HepG2 (cell line): ENCODE measurements around the gene RAB29. TPM values are rescaled to one million over a fixed set of nuclear protein-coding genes. Genes with fewer than 3 reads are reported as not detected.

ENCODE experiments used
- FOXJ3 ChIP-seq: sonication (generic); formaldehyde crosslinking; IDR thresholded peaks from 2 replicates; pipeline ENCODE4 v1.4.0; 2020; ENCODE audit warnings: missing genetic modification reagents, mild to moderate bottlenecking, borderline replicate concordance
- GFI1 ChIP-seq: sonication (generic); formaldehyde crosslinking; IDR thresholded peaks from 2 replicates; pipeline ENCODE4 v1.5.0; 2020; ENCODE audit warnings: missing genetic modification reagents, mild to moderate bottlenecking, borderline replicate concordance
- NCOA5 ChIP-seq: sonication (generic); formaldehyde crosslinking; IDR thresholded peaks from 2 replicates; pipeline ENCODE4 v1.4.0; 2020; ENCODE audit warnings: missing genetic modification reagents
- NR2C2 ChIP-seq: sonication (generic); formaldehyde crosslinking; IDR thresholded peaks from 2 replicates; pipeline ENCODE4 v1.4.0; 2020; ENCODE audit warnings: missing genetic modification reagents, mild to moderate bottlenecking, moderate library complexity, borderline replicate concordance
- PTBP1 ChIP-seq: fragments of 200-400 bp; formaldehyde crosslinking; IDR thresholded peaks from 2 replicates; pipeline ENCODE4 v1.6.1; 2018; ENCODE audit warnings: low read length, low read depth; ENCODE audit not compliant: poor library complexity, severe bottlenecking
- SMAD3 ChIP-seq: sonication (generic); formaldehyde crosslinking; IDR thresholded peaks from 2 replicates; pipeline ENCODE4 v1.4.0; 2020; ENCODE audit warnings: missing genetic modification reagents
- ZBTB3 ChIP-seq: sonication (generic); formaldehyde crosslinking; IDR thresholded peaks from 2 replicates; pipeline ENCODE4 v1.4.0; 2020; ENCODE audit warnings: low read depth, mild to moderate bottlenecking, moderate library complexity, missing genetic modification reagents, borderline replicate concordance
- ZKSCAN1 ChIP-seq: fragments of 150-350 bp; IDR thresholded peaks from 2 replicates; pipeline ENCODE4 v1.6.1; 2014; ENCODE audit warnings: low read length
- ZNF292 ChIP-seq: sonication (generic); formaldehyde crosslinking; IDR thresholded peaks from 2 replicates; pipeline ENCODE4 v1.8.1; 2022; ENCODE audit warnings: mild to moderate bottlenecking, low read depth, missing genetic modification reagents, borderline replicate concordance
- ZNF501 ChIP-seq: sonication (generic); formaldehyde crosslinking; IDR thresholded peaks from 2 replicates; pipeline ENCODE4 v1.5.1; 2020; ENCODE audit warnings: mild to moderate bottlenecking, moderate library complexity, missing genetic modification reagents
- ZNF607 ChIP-seq: sonication (generic); formaldehyde crosslinking; IDR thresholded peaks from 2 replicates; pipeline ENCODE4 v1.5.1; 2020; ENCODE audit warnings: missing genetic modification reagents, mild to moderate bottlenecking, borderline replicate concordance
- ZNF724P ChIP-seq: sonication (generic); formaldehyde crosslinking; IDR thresholded peaks from 2 replicates; pipeline ENCODE4 v1.8.0; 2022; ENCODE audit warnings: missing genetic modification reagents, borderline replicate concordance
- ZNF768 ChIP-seq: sonication (generic); formaldehyde crosslinking; IDR thresholded peaks from 2 replicates; pipeline ENCODE4 v1.4.0; 2020; ENCODE audit warnings: missing genetic modification reagents
- polyA plus RNA-seq, 8 experiments: library from polyadenylated mRNA; depleted of rRNA in 3 of 8; stranded (reverse) in 7 of 8; unstranded in 1 of 8; fragments of >200 nt; fragmentation: Illumina TruSeq in 4 of 8; extraction: Trizol in 4 of 8; gene quantifications; 2 replicates each; pipeline versions ENCODE4 v1.2.1 to v1.2.3, GENCODE V29; 2011 to 2016; ENCODE audit warnings: low read depth in 4 of 8, missing spikeins in 1 of 8, mixed read lengths in 1 of 8; ENCODE audit not compliant: insufficient read depth in 1 of 8
- total RNA-seq, 5 experiments: library from RNA; depleted of rRNA; stranded (reverse); fragments of >200 nt; fragmentation: Illumina TruSeq; extraction: Trizol; gene quantifications; 2 replicates each; pipeline ENCODE4 v1.2.3, GENCODE V29; 2016; ENCODE audit warnings: low read depth in 1 of 5
- TF ChIP-seq, protein P1 (sequence below): sonication (generic); formaldehyde crosslinking; IDR thresholded peaks from 2 replicates; pipeline ENCODE4 v1.8.1; 2023; ENCODE audit warnings: mild to moderate bottlenecking, inconsistent platforms, moderate library complexity, missing genetic modification reagents, borderline replicate concordance
- TF ChIP-seq, protein P2 (sequence below), 2 experiments: fragments of 450-650 bp in 1 of 2; sonication (generic) in 1 of 2; formaldehyde crosslinking; IDR thresholded peaks; 2 replicates each; pipeline versions ENCODE4 v1.5.0 to v1.8.0; 2020 to 2022; ENCODE audit warnings: mild to moderate bottlenecking in 1 of 2, missing genetic modification reagents in 1 of 2
- TF ChIP-seq, protein P3 (sequence below): sonication (generic); formaldehyde crosslinking; IDR thresholded peaks from 2 replicates; pipeline ENCODE4 v1.8.1; 2023; ENCODE audit warnings: mild to moderate bottlenecking, moderate library complexity, missing genetic modification reagents
- TF ChIP-seq, protein P4 (sequence below): sonication (generic); formaldehyde crosslinking; IDR thresholded peaks from 2 replicates; pipeline ENCODE4 v1.5.0; 2020; ENCODE audit warnings: mild to moderate bottlenecking, missing genetic modification reagents
- TF ChIP-seq, protein P5 (sequence below): sonication (generic); formaldehyde crosslinking; IDR thresholded peaks from 2 replicates; pipeline ENCODE4 v1.4.0; 2020; ENCODE audit warnings: low read depth, mild to moderate bottlenecking, missing genetic modification reagents
- TF ChIP-seq, protein P6 (sequence below): sonication (generic); formaldehyde crosslinking; IDR thresholded peaks from 2 replicates; pipeline ENCODE4 v1.9.0; 2021; ENCODE audit warnings: missing genetic modification reagents, borderline replicate concordance

RAB29 gene
- total and polyA plus RNA-seq, 2 of the 13 experiments (the other 11 are each of a cell fraction or from before 2014, with no cell fraction given) = 8.7 to 10.1 TPM

DNA sequence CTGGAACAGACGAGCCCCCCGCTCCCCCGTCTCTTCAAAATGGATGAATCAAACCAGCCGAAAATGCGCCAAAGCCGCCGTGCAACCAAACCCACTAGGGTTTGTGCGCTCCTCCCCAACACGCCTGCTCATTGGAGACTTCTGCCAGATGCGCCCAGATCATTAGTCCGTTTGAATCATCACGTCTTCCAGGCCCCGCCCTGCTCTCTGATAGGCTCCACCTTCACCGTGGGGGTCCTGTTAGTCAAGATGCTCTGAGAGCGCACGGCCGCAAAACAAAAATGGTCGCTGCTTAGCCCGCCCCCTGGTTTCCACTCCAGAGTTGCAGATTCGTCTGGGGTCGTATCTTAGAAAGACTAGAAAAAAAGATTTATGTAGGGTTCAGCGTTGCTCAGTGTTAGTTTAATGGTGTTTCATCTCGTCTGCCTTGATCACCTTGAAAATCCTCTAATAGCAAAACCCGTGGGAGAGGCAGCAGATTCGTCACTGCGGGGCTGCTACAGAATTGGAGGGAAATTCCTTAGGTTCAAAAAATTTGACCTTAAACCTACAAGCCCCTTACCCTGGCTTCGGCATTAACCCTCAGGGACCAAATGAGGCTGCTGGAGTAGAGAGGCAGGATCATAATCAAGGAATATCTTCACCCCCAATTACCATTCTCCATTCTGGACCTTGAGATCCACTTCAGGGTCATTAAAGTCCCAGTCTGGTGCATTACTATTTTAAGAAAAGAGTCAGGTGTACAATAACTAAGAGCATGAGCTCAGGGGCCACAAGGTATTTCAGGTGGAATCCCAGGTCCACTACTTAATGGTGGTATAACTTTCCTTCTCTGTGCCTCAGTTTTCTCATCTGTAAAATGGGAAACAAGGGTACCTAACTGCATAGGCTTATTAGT is 24.9 kb downstream of the RAB29 start, which contains the start of gene NUCKS1 (continued):
- TF ChIP-seq ZNF292 (CRISPR knock-in tag) (no peak), SMAD3 (CRISPR knock-in tag) (no peak), ZBTB3 (no peak), ZKSCAN1 (no peak), GFI1 (no peak), PTBP1 (no peak), ZNF768 (CRISPR knock-in tag) (no peak), ZNF501 (CRISPR knock-in tag) (peak; percentile 57; the same call in 1 of the 2 replicates), NCOA5 (CRISPR knock-in tag) (no peak), NR2C2 (no peak), ZNF724P (CRISPR knock-in tag) (no peak), FOXJ3 (CRISPR knock-in tag) (0 out of 2 replicates have a peak, but pooled peaks have one; percentile 30), ZNF607 (CRISPR knock-in tag) (no peak)
- TF ChIP-seq, protein P1, sequence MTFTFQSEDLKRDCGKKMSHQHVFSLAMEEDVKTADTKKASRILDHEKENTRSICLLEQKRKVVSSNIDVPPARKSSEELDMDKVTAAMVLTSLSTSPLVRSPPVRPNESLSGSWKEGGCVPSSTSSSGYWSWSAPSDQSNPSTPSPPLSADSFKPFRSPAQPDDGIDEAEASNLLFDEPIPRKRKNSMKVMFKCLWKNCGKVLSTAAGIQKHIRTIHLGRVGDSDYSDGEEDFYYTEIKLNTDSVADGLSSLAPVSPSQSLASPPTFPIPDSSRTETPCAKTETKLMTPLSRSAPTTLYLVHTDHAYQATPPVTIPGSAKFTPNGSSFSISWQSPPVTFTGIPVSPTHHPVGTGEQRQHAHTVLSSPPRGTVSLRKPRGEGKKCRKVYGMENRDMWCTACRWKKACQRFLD (CRISPR knock-in tag) = no peak
- TF ChIP-seq, protein P2, sequence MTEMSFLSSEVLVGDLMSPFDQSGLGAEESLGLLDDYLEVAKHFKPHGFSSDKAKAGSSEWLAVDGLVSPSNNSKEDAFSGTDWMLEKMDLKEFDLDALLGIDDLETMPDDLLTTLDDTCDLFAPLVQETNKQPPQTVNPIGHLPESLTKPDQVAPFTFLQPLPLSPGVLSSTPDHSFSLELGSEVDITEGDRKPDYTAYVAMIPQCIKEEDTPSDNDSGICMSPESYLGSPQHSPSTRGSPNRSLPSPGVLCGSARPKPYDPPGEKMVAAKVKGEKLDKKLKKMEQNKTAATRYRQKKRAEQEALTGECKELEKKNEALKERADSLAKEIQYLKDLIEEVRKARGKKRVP (CRISPR knock-in tag; IDR thresholded peaks at IDR 0.05) = no peak; a peak in 1 of 4 replicates
- TF ChIP-seq, protein P3, sequence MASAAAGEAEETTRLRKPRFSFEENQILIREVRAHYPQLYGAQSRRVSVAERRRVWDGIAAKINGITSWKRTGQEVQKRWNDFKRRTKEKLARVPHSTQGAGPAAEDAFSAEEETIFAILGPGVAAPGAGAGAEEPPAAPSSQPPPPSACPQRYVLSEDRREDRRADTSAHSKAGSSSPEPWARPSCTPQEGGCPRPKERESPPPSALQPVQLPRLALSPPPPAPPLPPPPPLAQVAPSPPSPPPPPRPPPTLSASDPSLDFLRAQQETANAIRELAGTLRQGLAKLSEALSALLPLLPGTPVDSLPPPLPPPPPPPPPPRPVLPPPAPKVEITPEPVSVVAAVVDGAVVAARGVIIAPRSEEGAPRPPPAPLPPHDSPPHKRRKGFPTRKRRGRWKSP (CRISPR knock-in tag) = 0 out of 2 replicates have a peak, but pooled peaks have one; percentile 21
- TF ChIP-seq, protein P4, sequence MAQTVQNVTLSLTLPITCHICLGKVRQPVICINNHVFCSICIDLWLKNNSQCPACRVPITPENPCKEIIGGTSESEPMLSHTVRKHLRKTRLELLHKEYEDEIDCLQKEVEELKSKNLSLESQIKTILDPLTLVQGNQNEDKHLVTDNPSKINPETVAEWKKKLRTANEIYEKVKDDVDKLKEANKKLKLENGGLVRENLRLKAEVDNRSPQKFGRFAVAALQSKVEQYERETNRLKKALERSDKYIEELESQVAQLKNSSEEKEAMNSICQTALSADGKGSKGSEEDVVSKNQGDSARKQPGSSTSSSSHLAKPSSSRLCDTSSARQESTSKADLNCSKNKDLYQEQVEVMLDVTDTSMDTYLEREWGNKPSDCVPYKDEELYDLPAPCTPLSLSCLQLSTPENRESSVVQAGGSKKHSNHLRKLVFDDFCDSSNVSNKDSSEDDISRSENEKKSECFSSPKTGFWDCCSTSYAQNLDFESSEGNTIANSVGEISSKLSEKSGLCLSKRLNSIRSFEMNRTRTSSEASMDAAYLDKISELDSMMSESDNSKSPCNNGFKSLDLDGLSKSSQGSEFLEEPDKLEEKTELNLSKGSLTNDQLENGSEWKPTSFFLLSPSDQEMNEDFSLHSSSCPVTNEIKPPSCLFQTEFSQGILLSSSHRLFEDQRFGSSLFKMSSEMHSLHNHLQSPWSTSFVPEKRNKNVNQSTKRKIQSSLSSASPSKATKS (CRISPR knock-in tag) = no peak
- TF ChIP-seq, protein P5, sequence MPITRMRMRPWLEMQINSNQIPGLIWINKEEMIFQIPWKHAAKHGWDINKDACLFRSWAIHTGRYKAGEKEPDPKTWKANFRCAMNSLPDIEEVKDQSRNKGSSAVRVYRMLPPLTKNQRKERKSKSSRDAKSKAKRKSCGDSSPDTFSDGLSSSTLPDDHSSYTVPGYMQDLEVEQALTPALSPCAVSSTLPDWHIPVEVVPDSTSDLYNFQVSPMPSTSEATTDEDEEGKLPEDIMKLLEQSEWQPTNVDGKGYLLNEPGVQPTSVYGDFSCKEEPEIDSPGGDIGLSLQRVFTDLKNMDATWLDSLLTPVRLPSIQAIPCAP (CRISPR knock-in tag) = no peak
- TF ChIP-seq, protein P6, sequence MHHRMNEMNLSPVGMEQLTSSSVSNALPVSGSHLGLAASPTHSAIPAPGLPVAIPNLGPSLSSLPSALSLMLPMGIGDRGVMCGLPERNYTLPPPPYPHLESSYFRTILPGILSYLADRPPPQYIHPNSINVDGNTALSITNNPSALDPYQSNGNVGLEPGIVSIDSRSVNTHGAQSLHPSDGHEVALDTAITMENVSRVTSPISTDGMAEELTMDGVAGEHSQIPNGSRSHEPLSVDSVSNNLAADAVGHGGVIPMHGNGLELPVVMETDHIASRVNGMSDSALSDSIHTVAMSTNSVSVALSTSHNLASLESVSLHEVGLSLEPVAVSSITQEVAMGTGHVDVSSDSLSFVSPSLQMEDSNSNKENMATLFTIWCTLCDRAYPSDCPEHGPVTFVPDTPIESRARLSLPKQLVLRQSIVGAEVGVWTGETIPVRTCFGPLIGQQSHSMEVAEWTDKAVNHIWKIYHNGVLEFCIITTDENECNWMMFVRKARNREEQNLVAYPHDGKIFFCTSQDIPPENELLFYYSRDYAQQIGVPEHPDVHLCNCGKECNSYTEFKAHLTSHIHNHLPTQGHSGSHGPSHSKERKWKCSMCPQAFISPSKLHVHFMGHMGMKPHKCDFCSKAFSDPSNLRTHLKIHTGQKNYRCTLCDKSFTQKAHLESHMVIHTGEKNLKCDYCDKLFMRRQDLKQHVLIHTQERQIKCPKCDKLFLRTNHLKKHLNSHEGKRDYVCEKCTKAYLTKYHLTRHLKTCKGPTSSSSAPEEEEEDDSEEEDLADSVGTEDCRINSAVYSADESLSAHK (CRISPR knock-in tag) = no peak
